KMS-11 (cell line): ENCODE data around the gene AKR1D1.
"Not testable (repeated sequence)": the region's sequence is repeated elsewhere in the genome, so short reads cannot be mapped to it uniquely, and the experiment has no call there.

Experiments used
- H2AFZ ChIP-seq: fragments of 200-600 bp; sonication (generic); 2 replicates; pipeline ENCODE4 v1.6.1; 2016; ENCODE audit warnings: antibody characterized with exemption, mixed run types, low read depth
- H3K27ac ChIP-seq: fragments of 200-600 bp; sonication (generic); 2 replicates; pipeline ENCODE4 v1.6.1; 2016; ENCODE audit warnings: mild to moderate bottlenecking, mixed run types
- H3K27me3 ChIP-seq: fragments of 200-600 bp; sonication (generic); 2 replicates; pipeline ENCODE4 v1.6.1; 2017; ENCODE audit warnings: mild to moderate bottlenecking, low read depth, mixed run types, moderate library complexity; ENCODE audit not compliant: insufficient read depth
- H3K36me3 ChIP-seq: fragments of 200-600 bp; sonication (generic); 2 replicates; pipeline ENCODE4 v1.6.1; 2017; ENCODE audit warnings: mild to moderate bottlenecking, mixed run types; ENCODE audit not compliant: insufficient read depth
- H3K4me1 ChIP-seq: fragments of 200-600 bp; sonication (generic); 2 replicates; pipeline ENCODE4 v1.6.1; 2016; ENCODE audit warnings: mild to moderate bottlenecking, low read depth, mixed run types; ENCODE audit not compliant: poor library complexity, severe bottlenecking
- H3K4me2 ChIP-seq: fragments of 200-600 bp; sonication (generic); 2 replicates; pipeline ENCODE4 v1.7.0; 2016; ENCODE audit warnings: mild to moderate bottlenecking, mixed run types
- H3K4me3 ChIP-seq: fragments of 200-600 bp; sonication (generic); IDR thresholded peaks from 2 replicates; pipeline ENCODE4 v1.6.1; 2017; ENCODE audit warnings: low read depth, low read length, mixed read lengths; ENCODE audit not compliant: insufficient read depth
- H3K79me2 ChIP-seq: fragments of 200-600 bp; sonication (generic); 2 replicates; pipeline ENCODE4 v1.6.1; 2016; ENCODE audit warnings: low read depth, mixed run types; ENCODE audit not compliant: insufficient read depth
- H3K9ac ChIP-seq: fragments of 200-600 bp; sonication (generic); 2 replicates; pipeline ENCODE4 v1.6.1; 2016; ENCODE audit warnings: mild to moderate bottlenecking, mixed run types
- H4K20me1 ChIP-seq: fragments of 200-600 bp; sonication (generic); 2 replicates; pipeline ENCODE4 v1.6.1; 2016; ENCODE audit warnings: mild to moderate bottlenecking, mixed run types; ENCODE audit not compliant: insufficient read depth
- TF ChIP-seq, protein P1 (sequence below): fragments of 200-600 bp; sonication (generic); conservative IDR thresholded peaks from 2 replicates; pipeline ENCODE4 v1.6.1; 2017; ENCODE audit warnings: low read depth, mild to moderate bottlenecking, antibody characterized with exemption, low read length, moderate library complexity, mixed read lengths

Gene AKR1D1

GRCh38 chr7:138089080-138089901 is 13.0 kb downstream of the AKR1D1 start:
- H4K20me1 ChIP-seq, result no peaks in the 10 kb centered on the region
- no peak overlapping the region for H3K9ac ChIP-seq
- no peaks in the 10 kb centered on the region for H3K27me3 ChIP-seq
- no peak overlapping the region for H3K4me2 ChIP-seq
- no peaks in the 10 kb centered on the region for H3K79me2 ChIP-seq
- H3K4me3 ChIP-seq, result no peak overlapping the region
- H3K36me3 ChIP-seq, result no peaks in the 10 kb centered on the region
- H3K4me1 ChIP-seq, result no peaks in the 10 kb centered on the region
- TF ChIP-seq, protein P1, sequence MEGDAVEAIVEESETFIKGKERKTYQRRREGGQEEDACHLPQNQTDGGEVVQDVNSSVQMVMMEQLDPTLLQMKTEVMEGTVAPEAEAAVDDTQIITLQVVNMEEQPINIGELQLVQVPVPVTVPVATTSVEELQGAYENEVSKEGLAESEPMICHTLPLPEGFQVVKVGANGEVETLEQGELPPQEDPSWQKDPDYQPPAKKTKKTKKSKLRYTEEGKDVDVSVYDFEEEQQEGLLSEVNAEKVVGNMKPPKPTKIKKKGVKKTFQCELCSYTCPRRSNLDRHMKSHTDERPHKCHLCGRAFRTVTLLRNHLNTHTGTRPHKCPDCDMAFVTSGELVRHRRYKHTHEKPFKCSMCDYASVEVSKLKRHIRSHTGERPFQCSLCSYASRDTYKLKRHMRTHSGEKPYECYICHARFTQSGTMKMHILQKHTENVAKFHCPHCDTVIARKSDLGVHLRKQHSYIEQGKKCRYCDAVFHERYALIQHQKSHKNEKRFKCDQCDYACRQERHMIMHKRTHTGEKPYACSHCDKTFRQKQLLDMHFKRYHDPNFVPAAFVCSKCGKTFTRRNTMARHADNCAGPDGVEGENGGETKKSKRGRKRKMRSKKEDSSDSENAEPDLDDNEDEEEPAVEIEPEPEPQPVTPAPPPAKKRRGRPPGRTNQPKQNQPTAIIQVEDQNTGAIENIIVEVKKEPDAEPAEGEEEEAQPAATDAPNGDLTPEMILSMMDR, result no peak
- no peak overlapping the region for H3K27ac ChIP-seq
- no peak overlapping the region for H2AFZ ChIP-seq

DNA sequence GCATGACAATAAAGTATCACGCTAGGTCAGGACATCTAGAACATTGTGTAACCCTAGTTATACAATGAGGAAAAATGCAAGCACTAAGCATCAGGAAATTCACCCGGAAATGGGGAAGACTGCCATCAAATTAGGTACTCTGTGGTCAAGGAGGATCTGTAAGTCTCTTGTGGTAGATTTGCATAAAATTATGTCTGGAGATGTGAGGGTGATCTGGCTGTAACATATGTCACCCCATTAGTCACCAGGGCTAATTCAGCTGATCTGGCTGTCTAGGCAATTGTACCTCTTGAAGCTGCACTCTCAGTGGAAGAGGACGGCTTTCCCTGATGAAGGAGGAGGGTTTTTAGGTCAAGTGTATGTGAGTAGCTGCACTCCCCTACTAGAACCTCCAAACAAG is 14.8 kb downstream of the AKR1D1 start:
- no peaks in the 10 kb centered on the region for H3K4me1 ChIP-seq
- H3K36me3 ChIP-seq, result no peaks in the 10 kb centered on the region
- no peaks in the 10 kb centered on the region for H3K27me3 ChIP-seq
- H2AFZ ChIP-seq, result no peak overlapping the region
- H3K9ac ChIP-seq, result no peak overlapping the region
- TF ChIP-seq, protein P1, result no peak
- no peak overlapping the region for H3K4me3 ChIP-seq
- no peaks in the 10 kb centered on the region for H4K20me1 ChIP-seq
- H3K4me2 ChIP-seq, result no peak overlapping the region
- H3K79me2 ChIP-seq, result no peaks in the 10 kb centered on the region
- H3K27ac ChIP-seq, result no peak overlapping the region

DNA sequence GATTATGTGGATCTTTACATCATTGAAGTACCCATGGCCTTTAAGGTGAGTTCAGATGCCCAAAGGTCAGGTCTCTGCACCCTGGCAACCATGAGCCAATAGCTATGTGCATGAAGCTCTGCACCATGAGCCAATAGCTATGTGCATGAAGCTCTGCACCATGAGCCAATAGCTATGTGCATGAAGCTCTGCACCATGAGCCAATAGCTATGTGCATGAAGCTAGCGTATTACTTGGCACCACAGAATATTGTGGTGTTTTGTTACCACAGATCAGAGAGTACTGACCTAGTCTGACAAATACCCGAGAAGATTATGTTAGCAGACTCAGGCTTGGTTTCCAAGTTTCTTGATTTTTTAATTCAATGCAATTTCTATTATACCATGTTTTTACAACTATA is 15.6 kb downstream of the AKR1D1 start:
- not testable (repeated sequence) for H3K36me3 ChIP-seq, H3K27ac ChIP-seq, H4K20me1 ChIP-seq, H3K4me2 ChIP-seq, H3K4me1 ChIP-seq, H3K79me2 ChIP-seq, H3K4me3 ChIP-seq, H3K27me3 ChIP-seq, H3K9ac ChIP-seq, H2AFZ ChIP-seq

DNA sequence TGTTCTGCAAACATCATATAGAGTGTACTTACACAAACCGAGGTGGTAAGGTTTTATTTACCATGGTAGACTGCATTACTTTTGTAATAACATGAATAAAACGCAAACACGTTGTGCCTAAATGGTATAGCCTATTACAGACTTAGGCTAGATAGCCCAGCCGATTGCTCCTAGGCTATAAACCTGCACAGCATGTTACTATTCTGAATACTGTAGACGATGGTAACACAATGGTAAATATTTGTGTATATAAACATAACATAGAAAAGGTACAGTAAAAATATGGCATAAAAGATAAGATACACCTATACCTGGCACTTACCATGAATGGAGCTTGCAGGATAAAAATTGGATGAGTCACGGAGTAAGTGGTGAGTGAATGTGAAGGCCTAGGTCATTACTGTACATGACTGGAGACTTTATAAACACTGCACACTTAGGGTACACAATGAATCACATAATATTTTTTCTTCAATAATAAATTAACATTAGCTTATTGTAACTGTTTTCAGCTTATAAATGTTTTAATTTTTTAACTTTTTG is 16.3 kb downstream of the AKR1D1 start:
- Histone ChIP-seq H3K4me2 (no peak overlapping the region), H2AFZ (no peak overlapping the region), H3K27me3 (no peaks in the 10 kb centered on the region), H3K4me3 (no peak overlapping the region), H3K9ac (no peak overlapping the region), H4K20me1 (no peaks in the 10 kb centered on the region), H3K79me2 (no peaks in the 10 kb centered on the region), H3K27ac (no peak overlapping the region), H3K4me1 (no peaks in the 10 kb centered on the region), H3K36me3 (no peaks in the 10 kb centered on the region)
- TF ChIP-seq, protein P1, result no peak
